Keratinocyte (primary cell): ENCODE results near the gene GNA15. TPM values are rescaled to one million over a fixed set of nuclear protein-coding genes. Genes with fewer than 3 reads are reported as not detected.
A peak's percentile ranks its signal among the peaks of the same experiment; 100 is the strongest.

Source experiments
- DNase-seq: peaks from one replicate; pipeline ENCODE4 v3.0.0-alpha.2; 2011; ENCODE audit warnings: low read depth, missing footprints, low spot score
- FAIRE-seq: peaks from 2 replicates; lab custom pipeline; 2011; peaks lifted over from hg19 to GRCh38; lab: Jason Lieb, UNC
- H2AFZ ChIP-seq: 2 replicates; pipeline ENCODE4 v1.6.0; 2012; ENCODE audit warnings: low read length, control low read depth, inconsistent platforms; ENCODE audit not compliant: control insufficient read depth
- H3K27ac ChIP-seq: 2 replicates; pipeline ENCODE4 v1.5.1; 2011; ENCODE audit warnings: low read length; ENCODE audit not compliant: control insufficient read depth, insufficient read depth
- H3K27me3 ChIP-seq: 3 replicates; pipeline ENCODE4 v1.6.0; 2011; ENCODE audit warnings: low read length; ENCODE audit not compliant: control insufficient read depth, insufficient read depth; ENCODE audit errors: extremely low read depth
- H3K36me3 ChIP-seq, 2 experiments: 2 replicates in 1 of 2; 3 replicates in 1 of 2; pipeline ENCODE4 v1.5.1; 2011; ENCODE audit warnings: low read length in 2 of 2, mild to moderate bottlenecking in 1 of 2; ENCODE audit not compliant: control insufficient read depth in 2 of 2, insufficient read depth in 2 of 2; ENCODE audit errors: extremely low read depth in 1 of 2
- H3K4me1 ChIP-seq: 3 replicates; pipeline ENCODE4 v1.5.1; 2011; ENCODE audit warnings: low read length; ENCODE audit not compliant: control insufficient read depth, insufficient read depth; ENCODE audit errors: extremely low read depth
- H3K4me2 ChIP-seq: 3 replicates; pipeline ENCODE4 v1.6.0; 2011; ENCODE audit warnings: low read depth, low read length; ENCODE audit not compliant: control insufficient read depth, insufficient read depth; ENCODE audit errors: extremely low read depth
- H3K4me3 ChIP-seq, 3 experiments: fragments of 200-600 bp in 1 of 3; sonication (generic) in 1 of 3; 2 replicates in 2 of 3; 3 replicates in 1 of 3; pipeline ENCODE4 v1.5.1; 2011 to 2016; ENCODE audit warnings: low read length in 3 of 3, mild to moderate bottlenecking in 3 of 3, control low read depth in 2 of 3, inconsistent platforms in 1 of 3, low read depth in 1 of 3, mixed read lengths in 1 of 3, mixed run types in 1 of 3, moderate library complexity in 1 of 3; ENCODE audit not compliant: control insufficient read depth in 2 of 3, insufficient read depth in 2 of 3; ENCODE audit errors: extremely low read depth in 1 of 3
- H3K79me2 ChIP-seq: 2 replicates; pipeline ENCODE4 v1.6.0; 2012; ENCODE audit warnings: low read length; ENCODE audit not compliant: control insufficient read depth, insufficient read depth
- H3K9ac ChIP-seq: 3 replicates; pipeline ENCODE4 v1.6.0; 2011; ENCODE audit warnings: low read length; ENCODE audit not compliant: control insufficient read depth, insufficient read depth; ENCODE audit errors: extremely low read depth
- H3K9me1 ChIP-seq: 3 replicates; pipeline ENCODE4 v1.6.0; 2011; ENCODE audit warnings: low read length; ENCODE audit not compliant: control insufficient read depth, insufficient read depth; ENCODE audit errors: extremely low read depth
- H3K9me3 ChIP-seq: 2 replicates; pipeline ENCODE4 v1.5.1; 2012; ENCODE audit warnings: low read depth, low read length; ENCODE audit not compliant: control insufficient read depth
- H4K20me1 ChIP-seq: 3 replicates; pipeline ENCODE4 v1.6.0; 2011; ENCODE audit warnings: low read length; ENCODE audit not compliant: control insufficient read depth, insufficient read depth; ENCODE audit errors: extremely low read depth
- CTCF ChIP-seq, 3 experiments: IDR thresholded peaks in 1 of 3; conservative IDR thresholded peaks in 1 of 3; optimal IDR thresholded peaks in 1 of 3; 2 replicates in 2 of 3; 3 replicates in 1 of 3; pipeline versions ENCODE3 to v1.5.1; 2011; ENCODE audit warnings: low read length in 3 of 3, mild to moderate bottlenecking in 3 of 3, moderate library complexity in 2 of 3, control low read depth in 1 of 3, inconsistent platforms in 1 of 3; ENCODE audit not compliant: insufficient read depth in 2 of 3; ENCODE audit errors: extremely low read depth in 1 of 3
- EZH2 ChIP-seq: IDR thresholded peaks from one replicate; pipeline ENCODE4 v1.6.1; 2012; ENCODE audit warnings: inconsistent platforms, mild to moderate bottlenecking, low read length, moderate library complexity
- dilution Hi-C: fragments of 300-500 bp; cut with MboI; formaldehyde crosslinking; loops from one replicate; pipeline ENCODE4 v1.7.0; 2020; ENCODE audit warnings: low sequenced_read_pairs; ENCODE audit not compliant: extremely low pct_ligation_motif_present
- polyA plus RNA-seq, 5 experiments: library from polyadenylated mRNA; depleted of rRNA in 3 of 5; stranded (reverse) in 3 of 5; stranded (forward) in 1 of 5; unstranded in 1 of 5; fragments of >200 nt; gene quantifications; 1 replicate in 1 of 5; 2 replicates in 3 of 5; 3 replicates in 1 of 5; pipeline versions ENCODE4 v1.2.1 to v1.2.3, GENCODE V29; 2011 to 2012; ENCODE audit warnings: missing spikeins in 2 of 5, low read depth in 1 of 5, low replicate concordance in 1 of 5

The GNA15 gene
- polyA plus RNA-seq, 1 donor (not counting 4 experiments of a cell fraction or from before 2014, with no cell fraction given): 60.0 TPM

DNA sequence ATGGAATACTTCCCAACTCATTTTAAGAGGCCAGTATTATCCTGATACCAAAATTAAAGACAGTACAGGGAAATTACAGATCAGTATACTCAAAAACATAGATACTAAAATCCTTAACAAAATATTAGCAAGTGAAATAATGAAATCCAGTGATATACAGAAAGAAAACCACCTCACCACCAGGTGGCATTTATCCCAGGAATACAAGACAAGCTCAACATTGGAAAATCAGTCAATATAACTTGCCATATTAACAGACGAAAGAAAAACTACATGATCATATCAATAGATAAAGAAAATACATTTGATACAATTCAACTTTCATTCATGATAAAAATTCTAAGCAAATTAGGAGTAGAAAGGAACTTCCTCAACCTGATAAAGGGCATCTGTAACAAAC is 6.7 kb upstream of the GNA15 start:
- Histone ChIP-seq H3K4me3 (no peak overlapping the region), H3K79me2 (peaks cover 25% of the 10 kb centered on the region), H3K27me3 (no peaks in the 10 kb centered on the region), H3K36me3 (peaks cover 7 to 9% of the 10 kb centered on the region in 2 experiments), H3K27ac (no peak overlapping the region), H3K9me1 (no peaks in the 10 kb centered on the region), H4K20me1 (no peaks in the 10 kb centered on the region), H3K4me1 (peaks cover 8% of the 10 kb centered on the region), H3K4me2 (no peak overlapping the region), H2AFZ (no peak overlapping the region), H3K9me3 (no peaks in the 10 kb centered on the region), H3K9ac (no peak overlapping the region)
- FAIRE-seq (no peak), DNase-seq (no peak)
- no peak for TF ChIP-seq EZH2
- TF ChIP-seq CTCF (optimal IDR thresholded peaks at IDR 0.05 in 1 of 3, IDR thresholded peaks at IDR 0.05 in 1 of 3, conservative IDR thresholded peaks at IDR 0.05 in 1 of 3; ENCODE audit: extremely low read depth in 1 of 3, insufficient read depth in 2 of 3, low read length in 3 of 3): peak in 2 of 3 experiments; percentile 28 to 30
- dilution Hi-C loops: no loop called here

GRCh38 chr19:3131168-3131567 is 4.7 kb upstream of the GNA15 start:
- Histone ChIP-seq H3K36me3 (peaks cover 3 to 7% of the 10 kb centered on the region in 2 experiments), H3K79me2 (peaks cover 33% of the 10 kb centered on the region), H4K20me1 (no peaks in the 10 kb centered on the region), H2AFZ (no peak overlapping the region), H3K9me1 (no peaks in the 10 kb centered on the region), H3K27me3 (no peaks in the 10 kb centered on the region), H3K9me3 (no peaks in the 10 kb centered on the region), H3K4me3 (no peak overlapping the region), H3K27ac (no peak overlapping the region), H3K4me2 (no peak overlapping the region), H3K4me1 (peaks cover 8% of the 10 kb centered on the region), H3K9ac (no peak overlapping the region)
- FAIRE-seq (no peak), DNase-seq (no peak)
- dilution Hi-C loops: no loop called here
- no peak for TF ChIP-seq CTCF (optimal IDR thresholded peaks at IDR 0.05 in 1 of 3, IDR thresholded peaks at IDR 0.05 in 1 of 3, conservative IDR thresholded peaks at IDR 0.05 in 1 of 3; ENCODE audit: extremely low read depth in 1 of 3, insufficient read depth in 2 of 3, low read length in 3 of 3)
- no peak for TF ChIP-seq EZH2
